Cardiac fibroblast (primary cell): Measurements from ENCODE around the gene CRLF3.
A peak's percentile ranks its signal among the peaks of the same experiment; 100 is the strongest.

Experiments used
- DNase-seq, 2 donors: peaks; one replicate each; pipeline versions ENCODE4 v3.0.0 to v3.0.0-alpha.2; 2010; ENCODE audit warnings: low read depth in 2 of 2
- H3K4me3 ChIP-seq, 2 donors: replicated peaks in 1 of 2; 1 replicate in 1 of 2; 2 replicates in 1 of 2; pipeline ENCODE4 v1.5.1; 2011; ENCODE audit warnings: low read depth in 2 of 2, low read length in 2 of 2, mild to moderate bottlenecking in 2 of 2, moderate library complexity in 1 of 2
- TF ChIP-seq, protein P1 (sequence below): IDR thresholded peaks from one replicate; pipeline ENCODE4 v1.5.1; 2011; ENCODE audit warnings: low read depth, mild to moderate bottlenecking, low read length, inconsistent platforms

CRLF3 gene, protein sequence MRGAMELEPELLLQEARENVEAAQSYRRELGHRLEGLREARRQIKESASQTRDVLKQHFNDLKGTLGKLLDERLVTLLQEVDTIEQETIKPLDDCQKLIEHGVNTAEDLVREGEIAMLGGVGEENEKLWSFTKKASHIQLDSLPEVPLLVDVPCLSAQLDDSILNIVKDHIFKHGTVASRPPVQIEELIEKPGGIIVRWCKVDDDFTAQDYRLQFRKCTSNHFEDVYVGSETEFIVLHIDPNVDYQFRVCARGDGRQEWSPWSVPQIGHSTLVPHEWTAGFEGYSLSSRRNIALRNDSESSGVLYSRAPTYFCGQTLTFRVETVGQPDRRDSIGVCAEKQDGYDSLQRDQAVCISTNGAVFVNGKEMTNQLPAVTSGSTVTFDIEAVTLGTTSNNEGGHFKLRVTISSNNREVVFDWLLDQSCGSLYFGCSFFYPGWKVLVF

DNA sequence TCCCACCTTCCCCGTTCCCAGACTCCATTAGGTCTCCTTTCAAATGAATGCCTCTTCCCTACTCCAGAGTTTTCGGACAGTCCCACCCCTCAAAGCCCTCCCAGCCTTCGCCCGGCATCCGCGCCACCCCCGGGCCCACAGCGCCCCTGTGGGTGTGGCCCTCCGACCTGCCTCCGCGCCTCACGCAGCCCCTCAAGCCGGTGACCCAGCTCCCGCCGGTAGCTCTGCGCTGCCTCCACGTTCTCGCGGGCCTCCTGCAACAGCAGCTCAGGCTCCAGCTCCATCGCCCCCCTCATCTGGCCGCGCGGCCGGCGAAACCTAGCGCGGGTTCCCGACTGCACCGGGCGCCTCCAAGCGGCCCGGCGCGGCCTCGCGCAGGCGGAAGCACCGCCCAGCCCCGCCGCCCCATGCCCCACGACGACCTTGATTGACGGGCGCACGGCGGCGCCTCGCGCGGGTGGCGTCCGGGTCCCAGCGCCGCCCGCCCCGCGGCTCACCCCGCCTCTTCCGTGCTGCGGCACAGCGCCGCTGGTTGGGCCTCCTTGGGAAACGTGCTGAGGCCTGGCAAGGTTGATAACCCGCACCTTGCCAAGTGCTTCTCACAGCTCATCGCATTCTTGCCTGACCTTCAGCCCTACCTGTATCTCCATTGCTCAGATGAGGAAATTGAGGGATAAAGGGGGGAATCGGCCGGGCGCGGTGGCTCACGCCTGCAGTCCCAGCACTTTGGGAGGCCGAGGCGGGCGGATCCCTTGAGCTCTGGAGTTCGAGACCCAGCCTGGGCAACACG is at the start of gene CRLF3:
CRLF3 (minus strand) TSS at position 337 of the 790 bp plus-strand sequence; CDS start at position 296, 41 bp downstream.
- TF ChIP-seq, protein P1, sequence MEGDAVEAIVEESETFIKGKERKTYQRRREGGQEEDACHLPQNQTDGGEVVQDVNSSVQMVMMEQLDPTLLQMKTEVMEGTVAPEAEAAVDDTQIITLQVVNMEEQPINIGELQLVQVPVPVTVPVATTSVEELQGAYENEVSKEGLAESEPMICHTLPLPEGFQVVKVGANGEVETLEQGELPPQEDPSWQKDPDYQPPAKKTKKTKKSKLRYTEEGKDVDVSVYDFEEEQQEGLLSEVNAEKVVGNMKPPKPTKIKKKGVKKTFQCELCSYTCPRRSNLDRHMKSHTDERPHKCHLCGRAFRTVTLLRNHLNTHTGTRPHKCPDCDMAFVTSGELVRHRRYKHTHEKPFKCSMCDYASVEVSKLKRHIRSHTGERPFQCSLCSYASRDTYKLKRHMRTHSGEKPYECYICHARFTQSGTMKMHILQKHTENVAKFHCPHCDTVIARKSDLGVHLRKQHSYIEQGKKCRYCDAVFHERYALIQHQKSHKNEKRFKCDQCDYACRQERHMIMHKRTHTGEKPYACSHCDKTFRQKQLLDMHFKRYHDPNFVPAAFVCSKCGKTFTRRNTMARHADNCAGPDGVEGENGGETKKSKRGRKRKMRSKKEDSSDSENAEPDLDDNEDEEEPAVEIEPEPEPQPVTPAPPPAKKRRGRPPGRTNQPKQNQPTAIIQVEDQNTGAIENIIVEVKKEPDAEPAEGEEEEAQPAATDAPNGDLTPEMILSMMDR: peak; percentile 7
- DNase-seq: peak; percentile 85 to 93
- peak within 1 kb of the TSS; percentile 86 to 95 for H3K4me3 ChIP-seq

GRCh38 chr17:30869005-30869404 is 44.5 kb upstream of the CRLF3 start:
- no peak for DNase-seq
- TF ChIP-seq, protein P1: no peak
- no peak overlapping the region for H3K4me3 ChIP-seq

GRCh38 chr17:30864636-30865035 is 40.1 kb upstream of the CRLF3 start:
- DNase-seq: no peak
- TF ChIP-seq, protein P1: no peak
- no peak overlapping the region for H3K4me3 ChIP-seq

GRCh38 chr17:30858556-30859250 is 34.2 kb upstream of the CRLF3 start:
- TF ChIP-seq, protein P1: no peak
- DNase-seq: peak; percentile 0 to 8
- no peak overlapping the region for H3K4me3 ChIP-seq

GRCh38 chr17:30854146-30854545 is 29.7 kb upstream of the CRLF3 start:
- no peak overlapping the region for H3K4me3 ChIP-seq
- DNase-seq: no peak
- TF ChIP-seq, protein P1: no peak

DNA sequence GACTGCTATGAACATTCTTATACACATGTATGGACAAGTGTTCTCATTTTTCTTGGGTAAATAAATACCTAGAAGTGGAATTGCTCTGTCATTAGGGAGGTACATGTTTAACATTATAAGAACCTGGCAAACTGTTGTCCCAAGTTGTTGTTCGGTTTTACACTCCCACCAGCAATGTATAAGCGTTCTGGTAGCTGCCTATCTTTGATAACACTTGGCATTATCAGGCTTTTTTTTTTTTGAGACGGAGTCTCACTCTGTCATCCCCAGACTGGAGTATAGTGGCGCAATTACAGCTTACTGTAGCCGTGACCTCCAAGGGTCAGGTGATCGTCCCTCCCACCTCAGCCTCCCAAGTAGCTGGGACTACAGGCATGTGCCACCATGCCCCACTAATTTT is 23.5 kb upstream of the CRLF3 start:
- no peak overlapping the region for H3K4me3 ChIP-seq
- DNase-seq: no peak
- TF ChIP-seq, protein P1: no peak
